ENCODE results near the gene KMT5B. TPM values are rescaled to one million over a fixed set of nuclear protein-coding genes. Genes with fewer than 3 reads are reported as not detected.

KMT5B gene
- total RNA-seq, 1 experiment from 2014 or later: 46.4 TPM

DNA sequence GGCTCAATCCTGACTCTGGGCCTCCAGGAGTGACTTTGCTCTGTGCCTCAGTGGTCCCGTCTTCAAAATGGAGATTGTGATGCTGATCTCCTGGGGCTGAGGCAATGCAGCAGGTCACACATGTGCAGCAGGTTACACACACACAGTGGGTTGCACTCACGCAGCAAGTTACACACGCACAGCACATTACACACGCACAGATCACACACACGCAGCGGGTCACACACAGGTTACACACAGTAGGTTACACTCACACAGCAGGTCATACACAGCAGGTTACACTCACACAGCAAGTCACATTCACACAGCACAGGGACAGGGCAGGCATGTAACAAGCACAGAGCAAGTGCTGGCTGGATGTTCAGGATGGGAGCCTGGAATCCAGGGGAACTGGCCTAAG, 47.4 kb upstream of the KMT5B start:
- Mint-ChIP-seq H3K27ac (ENCODE audit: low read depth, unreplicated experiment) (no peak overlapping the region), H3K4me1 (ENCODE audit: insufficient read depth, unreplicated experiment) (no peaks in the 10 kb centered on the region), H3K36me3 (ENCODE audit: insufficient read depth, unreplicated experiment) (peaks cover 29% of the 10 kb centered on the region), H3K4me3 (ENCODE audit: unreplicated experiment) (no peak overlapping the region), H3K9me3 (ENCODE audit: unreplicated experiment) (no peaks in the 10 kb centered on the region), H3K27me3 (ENCODE audit: insufficient read depth, unreplicated experiment) (no peaks in the 10 kb centered on the region)
- TF ChIP-seq, protein P1, sequence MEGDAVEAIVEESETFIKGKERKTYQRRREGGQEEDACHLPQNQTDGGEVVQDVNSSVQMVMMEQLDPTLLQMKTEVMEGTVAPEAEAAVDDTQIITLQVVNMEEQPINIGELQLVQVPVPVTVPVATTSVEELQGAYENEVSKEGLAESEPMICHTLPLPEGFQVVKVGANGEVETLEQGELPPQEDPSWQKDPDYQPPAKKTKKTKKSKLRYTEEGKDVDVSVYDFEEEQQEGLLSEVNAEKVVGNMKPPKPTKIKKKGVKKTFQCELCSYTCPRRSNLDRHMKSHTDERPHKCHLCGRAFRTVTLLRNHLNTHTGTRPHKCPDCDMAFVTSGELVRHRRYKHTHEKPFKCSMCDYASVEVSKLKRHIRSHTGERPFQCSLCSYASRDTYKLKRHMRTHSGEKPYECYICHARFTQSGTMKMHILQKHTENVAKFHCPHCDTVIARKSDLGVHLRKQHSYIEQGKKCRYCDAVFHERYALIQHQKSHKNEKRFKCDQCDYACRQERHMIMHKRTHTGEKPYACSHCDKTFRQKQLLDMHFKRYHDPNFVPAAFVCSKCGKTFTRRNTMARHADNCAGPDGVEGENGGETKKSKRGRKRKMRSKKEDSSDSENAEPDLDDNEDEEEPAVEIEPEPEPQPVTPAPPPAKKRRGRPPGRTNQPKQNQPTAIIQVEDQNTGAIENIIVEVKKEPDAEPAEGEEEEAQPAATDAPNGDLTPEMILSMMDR (IDR thresholded peaks at IDR 0.05; ENCODE audit: unreplicated experiment): no peak
- no TSS peak for BruUV-seq (replicated peaks)
- CTCF ChIA-PET: interaction anchor here (0.7 to 4.7 kb wide), 5 partner anchors 10 to 191 kb away, joined by 3 to 150 read pairs (median 3); no protein-coding TSS in a partner anchor
- POLR2A ChIA-PET: interaction anchor here (1.4 to 3.9 kb wide), 2 partner anchors 11 to 36 kb away, joined by 4 to 34 read pairs; partner anchors contain the start of gene C11orf24
- intact Hi-C loops (cut with micrococcal nuclease): no loop called here
- no peak for DNase-seq (ENCODE audit: unreplicated experiment)

DNA sequence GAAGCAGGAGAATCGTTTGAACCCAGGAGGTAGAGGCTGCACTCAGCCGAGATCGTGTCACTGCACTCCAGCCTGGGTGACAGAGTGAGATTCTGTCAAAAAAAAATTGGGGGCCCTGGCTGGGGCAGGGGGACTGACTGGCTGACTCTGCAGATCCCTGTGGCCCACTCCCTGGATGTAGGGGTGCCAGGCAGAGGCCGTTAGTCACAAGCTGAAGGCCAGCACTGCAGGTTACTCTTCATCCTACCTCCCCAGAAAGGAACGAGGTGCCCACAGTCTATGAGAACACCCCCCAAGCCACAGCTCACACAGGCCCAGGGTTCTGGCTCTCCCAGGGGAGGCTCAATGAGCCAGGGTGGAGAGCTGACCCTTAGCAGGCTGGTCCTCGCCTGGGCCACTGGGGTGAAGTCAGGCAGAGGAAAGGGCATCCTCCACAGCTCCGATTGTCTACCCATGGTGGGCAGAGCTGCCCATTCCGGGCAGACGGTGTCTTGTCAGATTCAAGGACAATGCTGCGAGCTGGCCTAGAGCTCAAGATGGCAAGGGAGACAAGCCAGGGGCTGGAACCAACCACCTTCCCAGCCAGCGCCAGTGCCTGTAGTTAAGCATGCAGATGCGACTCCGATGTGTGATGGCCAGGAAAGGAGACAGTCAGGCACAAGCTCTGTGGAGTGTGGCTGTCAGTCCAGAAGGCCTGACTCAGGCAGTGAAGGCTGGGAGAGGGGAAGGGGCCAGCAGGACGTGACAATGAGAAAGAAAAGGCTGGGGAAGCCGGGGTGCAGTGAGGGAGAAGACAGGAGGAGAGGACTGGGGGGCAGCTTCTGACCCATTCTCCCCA, 46.2 kb upstream of the KMT5B start:
- TF ChIP-seq, protein P1 (IDR thresholded peaks at IDR 0.05; ENCODE audit: unreplicated experiment): no peak
- Mint-ChIP-seq H3K9me3 (ENCODE audit: unreplicated experiment) (no peaks in the 10 kb centered on the region), H3K27me3 (ENCODE audit: insufficient read depth, unreplicated experiment) (no peaks in the 10 kb centered on the region), H3K4me1 (ENCODE audit: insufficient read depth, unreplicated experiment) (no peaks in the 10 kb centered on the region), H3K4me3 (ENCODE audit: unreplicated experiment) (no peak overlapping the region), H3K36me3 (ENCODE audit: insufficient read depth, unreplicated experiment) (peaks cover 29% of the 10 kb centered on the region), H3K27ac (ENCODE audit: low read depth, unreplicated experiment) (no peak overlapping the region)
- CTCF ChIA-PET: interaction anchor here (0.8 to 4.7 kb wide), 9 partner anchors 8 to 187 kb away, joined by 3 to 150 read pairs (median 5); no protein-coding TSS in a partner anchor
- no peak for DNase-seq (ENCODE audit: unreplicated experiment)
- no TSS peak for BruUV-seq (replicated peaks)
- POLR2A ChIA-PET: interaction anchor here (0.5 to 3.9 kb wide), 4 partner anchors 12 to 78 kb away, joined by 3 to 34 read pairs (median 4); partner anchors contain the start of gene C11orf24
- intact Hi-C loops (cut with micrococcal nuclease): loop anchor here (5.0 kb wide), 1 partner anchor 1383 kb away; the partner anchor contains the start of gene CCND1

DNA sequence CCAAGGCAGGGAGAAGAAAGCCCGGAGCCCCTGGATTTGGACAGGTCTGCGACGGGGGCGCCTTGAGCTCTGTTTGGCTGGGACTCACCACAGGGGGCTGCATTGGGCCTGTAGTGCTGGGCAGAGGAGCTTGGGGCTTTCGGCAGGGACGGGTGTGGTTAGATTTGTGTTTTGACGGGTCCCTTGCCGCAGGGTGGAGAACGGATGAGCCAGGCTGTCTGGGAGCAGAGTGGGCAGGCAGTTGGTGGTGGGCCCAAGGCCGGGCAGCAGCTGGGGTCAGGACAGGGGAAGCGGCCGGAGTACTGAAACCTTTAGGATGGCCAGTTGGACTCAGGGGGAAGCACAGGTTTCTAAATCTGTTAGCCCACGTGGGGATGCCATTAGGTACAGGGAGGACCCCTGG, 45.3 kb upstream of the KMT5B start:
- Mint-ChIP-seq H3K36me3 (ENCODE audit: insufficient read depth, unreplicated experiment) (peaks cover 27% of the 10 kb centered on the region), H3K27ac (ENCODE audit: low read depth, unreplicated experiment) (no peak overlapping the region)

More for the DNA sequence above, 45.3 kb upstream of the KMT5B start:
- intact Hi-C loops (cut with micrococcal nuclease): loop anchor here (5.0 kb wide), 1 partner anchor 1384 kb away; the partner anchor contains the start of gene CCND1
- ChIA-PET POLR2A (interaction anchor here (1.0 to 3.9 kb wide), 4 partner anchors 13 to 56 kb away, joined by 3 to 34 read pairs (median 7); partner anchors contain the start of gene C11orf24), CTCF (interaction anchor here (0.6 to 4.7 kb wide), 22 partner anchors 9 to 453 kb away, joined by 3 to 150 read pairs (median 5); partner anchors contain the start of gene C11orf24)
- Mint-ChIP-seq H3K27me3 (ENCODE audit: insufficient read depth, unreplicated experiment) (no peaks in the 10 kb centered on the region), H3K9me3 (ENCODE audit: unreplicated experiment) (no peaks in the 10 kb centered on the region), H3K4me3 (ENCODE audit: unreplicated experiment) (no peak overlapping the region), H3K4me1 (ENCODE audit: insufficient read depth, unreplicated experiment) (no peaks in the 10 kb centered on the region)
- TF ChIP-seq, protein P1 (IDR thresholded peaks at IDR 0.05; ENCODE audit: unreplicated experiment): no peak
- no peak for DNase-seq (ENCODE audit: unreplicated experiment)
- no TSS peak for BruUV-seq (replicated peaks)
